ENCODE measurements around the gene SYPL1.

The SYPL1 gene

GRCh38 chr7:106053109-106053508, 59.0 kb downstream of the SYPL1 start:
- DNase-seq (ENCODE audit: low read depth in 1 of 2, low spot score in 1 of 2), result no peak

GRCh38 chr7:106052681-106053080, 59.4 kb downstream of the SYPL1 start:
- DNase-seq (ENCODE audit: low read depth in 1 of 2, low spot score in 1 of 2), result no peak

- DNase-seq (ENCODE audit: low read depth in 1 of 2, low spot score in 1 of 2), result no peak
These were observed 61.4 kb downstream of the SYPL1 start for GRCh38 chr7:106050746-106051117.

GRCh38 chr7:106050002-106050745, 61.9 kb downstream of the SYPL1 start:
- DNase-seq (ENCODE audit: low read depth in 1 of 2, low spot score in 1 of 2), result no peak

- DNase-seq (ENCODE audit: low read depth in 1 of 2, low spot score in 1 of 2), result no peak
These were observed 62.9 kb downstream of the SYPL1 start for GRCh38 chr7:106049139-106049752.

- DNase-seq (ENCODE audit: low read depth in 1 of 2, low spot score in 1 of 2), result no peak
These were observed 63.4 kb downstream of the SYPL1 start for GRCh38 chr7:106048706-106049020.

- DNase-seq (ENCODE audit: low read depth in 1 of 2, low spot score in 1 of 2), result no peak
These were observed 64.0 kb downstream of the SYPL1 start for GRCh38 chr7:106047818-106048705.

GRCh38 chr7:106047184-106047583, 64.9 kb downstream of the SYPL1 start:
- DNase-seq (ENCODE audit: low read depth in 1 of 2, low spot score in 1 of 2), result no peak

- no peak for DNase-seq (ENCODE audit: low read depth in 1 of 2, low spot score in 1 of 2)
These were observed 66.5 kb downstream of the SYPL1 start for GRCh38 chr7:106045586-106045985.

GRCh38 chr7:106045139-106045538, 67.0 kb downstream of the SYPL1 start:
- no peak for DNase-seq (ENCODE audit: low read depth in 1 of 2, low spot score in 1 of 2)

- no peak for DNase-seq (ENCODE audit: low read depth in 1 of 2, low spot score in 1 of 2)
These were observed 69.9 kb downstream of the SYPL1 start for GRCh38 chr7:106042196-106042611.

GRCh38 chr7:106041140-106041717, 70.9 kb downstream of the SYPL1 start:
- DNase-seq (ENCODE audit: low read depth in 1 of 2, low spot score in 1 of 2), result no peak

All from activated T-helper 1 cell treated with anti-CD3 and anti-CD28 coated beads, Interleukin-2, amount 50 U/mL, for 16 hours (primary cell).